SH-SY5Y (cell line): Measurements from ENCODE around the gene CACNA1H.

Source experiments
- GATA2 ChIP-seq: IDR thresholded peaks from 2 replicates; pipeline ENCODE4 v1.6.1; 2011; ENCODE audit warnings: mild to moderate bottlenecking, low read depth, low read length
- GATA3 ChIP-seq: IDR thresholded peaks from 2 replicates; pipeline ENCODE4 v1.6.1; 2011; ENCODE audit warnings: low read depth, mild to moderate bottlenecking, low read length, moderate library complexity

DNA sequence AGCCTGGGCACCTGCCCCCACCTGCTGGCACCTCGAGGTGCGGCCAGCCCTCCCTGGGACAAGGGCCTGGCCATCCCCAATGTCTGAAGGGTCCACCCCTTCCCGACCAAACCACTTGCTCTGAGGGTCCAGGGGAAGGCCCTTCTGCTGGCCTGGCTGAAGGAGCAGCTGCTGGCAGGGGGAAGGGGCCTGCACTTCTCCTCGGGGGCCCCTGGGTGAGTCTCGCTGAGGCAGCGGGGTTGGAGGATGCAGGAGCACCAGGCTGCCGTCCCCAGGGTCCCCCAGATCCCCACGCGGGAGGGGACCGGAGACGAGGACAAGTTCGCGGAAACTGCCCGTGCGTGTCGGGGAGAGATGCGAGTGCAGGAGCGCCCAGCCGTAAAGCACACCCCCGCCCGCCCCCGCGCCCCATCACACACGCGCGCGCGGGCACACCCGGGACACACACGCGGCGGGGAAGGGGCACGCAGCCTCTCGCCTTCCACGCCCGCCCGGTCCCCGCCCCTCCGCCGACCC lies 725 bp upstream of the CACNA1H start:
- TF ChIP-seq GATA2: no peak
- no peak for TF ChIP-seq GATA3
